ENCODE results near the gene ESF1.

Gene ESF1

GRCh38 chr20:13790708-13791107 is 6.0 kb upstream of the ESF1 start:
- DNase-seq (ENCODE audit: insufficient read length, low spot score) = no peak
- no peak for FAIRE-seq
- TF ChIP-seq CTCF (IDR thresholded peaks at IDR 0.05; ENCODE audit: insufficient read depth, missing control alignments) = no peak

- no peak for FAIRE-seq
- no peak for DNase-seq (ENCODE audit: insufficient read length, low spot score)
- peak; percentile 72 for TF ChIP-seq CTCF (IDR thresholded peaks at IDR 0.05; ENCODE audit: insufficient read depth, missing control alignments)
Measured at GRCh38 chr20:13788167-13788834, 3.6 kb upstream of the ESF1 start.

- TF ChIP-seq CTCF (IDR thresholded peaks at IDR 0.05; ENCODE audit: insufficient read depth, missing control alignments) = no peak
- FAIRE-seq (no peak), DNase-seq (ENCODE audit: insufficient read length, low spot score) (no peak)
Measured at GRCh38 chr20:13786143-13786828, 1.6 kb upstream of the ESF1 start.

- DNase-seq (ENCODE audit: insufficient read length, low spot score) (no peak), FAIRE-seq (no peak)
- TF ChIP-seq CTCF (IDR thresholded peaks at IDR 0.05; ENCODE audit: insufficient read depth, missing control alignments) = no peak
Measured at GRCh38 chr20:13784271-13784892, 337 bp downstream of the ESF1 start.

- FAIRE-seq (no peak), DNase-seq (ENCODE audit: insufficient read length, low spot score) (no peak)
- no peak for TF ChIP-seq CTCF (IDR thresholded peaks at IDR 0.05; ENCODE audit: insufficient read depth, missing control alignments)
Measured at GRCh38 chr20:13783528-13783927, 1.2 kb downstream of the ESF1 start.

GRCh38 chr20:13778827-13779226 is 5.9 kb downstream of the ESF1 start:
- TF ChIP-seq CTCF (IDR thresholded peaks at IDR 0.05; ENCODE audit: insufficient read depth, missing control alignments) = no peak
- DNase-seq (ENCODE audit: insufficient read length, low spot score) (no peak), FAIRE-seq (no peak)

- no peak for DNase-seq (ENCODE audit: insufficient read length, low spot score)
- no peak for TF ChIP-seq CTCF (IDR thresholded peaks at IDR 0.05; ENCODE audit: insufficient read depth, missing control alignments)
- FAIRE-seq = no peak
Measured at GRCh38 chr20:13777171-13777601, 7.5 kb downstream of the ESF1 start.

Data from D721Med (cell line).